Keratinocyte (primary cell): ENCODE measurements around the gene NLRP12.

Source experiments
- CTCF ChIP-seq, 3 experiments: IDR thresholded peaks in 1 of 3; conservative IDR thresholded peaks in 1 of 3; optimal IDR thresholded peaks in 1 of 3; 2 replicates in 2 of 3; 3 replicates in 1 of 3; pipeline versions ENCODE3 to v1.5.1; 2011; ENCODE audit warnings: low read length in 3 of 3, mild to moderate bottlenecking in 3 of 3, moderate library complexity in 2 of 3, control low read depth in 1 of 3, inconsistent platforms in 1 of 3; ENCODE audit not compliant: insufficient read depth in 2 of 3; ENCODE audit errors: extremely low read depth in 1 of 3
- EZH2 ChIP-seq: IDR thresholded peaks from one replicate; pipeline ENCODE4 v1.6.1; 2012; ENCODE audit warnings: inconsistent platforms, mild to moderate bottlenecking, low read length, moderate library complexity

GRCh38 chr19:53810891-53811290 lies 13.2 kb downstream of the NLRP12 start:
- TF ChIP-seq CTCF (optimal IDR thresholded peaks at IDR 0.05 in 1 of 3, IDR thresholded peaks at IDR 0.05 in 1 of 3, conservative IDR thresholded peaks at IDR 0.05 in 1 of 3; ENCODE audit: extremely low read depth in 1 of 3, insufficient read depth in 2 of 3, low read length in 3 of 3) (no peak), EZH2 (no peak)
